CD4-positive, alpha-beta T cell treated with Interleukin-17A for 1 hour (primary cell): ENCODE measurements around the gene SLC6A13.
"Not testable (repeated sequence)": the region's sequence is repeated elsewhere in the genome, so short reads cannot be mapped to it uniquely, and the experiment has no call there.

ENCODE experiments used
- DNase-seq: peaks from one replicate; pipeline ENCODE4 v3.0.0-alpha.2; 2020

SLC6A13 gene

DNA sequence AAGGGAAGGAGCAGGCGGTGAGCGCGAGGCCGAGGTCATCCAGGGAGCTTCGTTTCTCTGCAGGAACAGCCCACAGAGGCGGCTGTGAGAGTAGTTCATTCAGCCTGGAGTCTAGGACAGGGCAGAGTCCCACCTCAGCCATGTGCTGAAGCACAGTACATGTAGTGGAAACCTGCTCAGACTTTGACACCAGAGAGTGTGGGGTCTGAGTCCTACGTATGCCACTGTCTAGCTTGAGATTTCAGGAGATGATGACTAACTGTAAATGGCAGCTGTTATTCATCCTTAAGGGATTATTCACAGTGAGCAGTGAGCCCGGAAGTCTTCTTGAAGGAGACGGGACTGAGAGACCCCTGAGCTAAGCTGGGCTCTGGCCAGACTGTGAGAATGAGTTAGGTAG is 938 bp upstream of the SLC6A13 start:
- DNase-seq, result no peak

DNA sequence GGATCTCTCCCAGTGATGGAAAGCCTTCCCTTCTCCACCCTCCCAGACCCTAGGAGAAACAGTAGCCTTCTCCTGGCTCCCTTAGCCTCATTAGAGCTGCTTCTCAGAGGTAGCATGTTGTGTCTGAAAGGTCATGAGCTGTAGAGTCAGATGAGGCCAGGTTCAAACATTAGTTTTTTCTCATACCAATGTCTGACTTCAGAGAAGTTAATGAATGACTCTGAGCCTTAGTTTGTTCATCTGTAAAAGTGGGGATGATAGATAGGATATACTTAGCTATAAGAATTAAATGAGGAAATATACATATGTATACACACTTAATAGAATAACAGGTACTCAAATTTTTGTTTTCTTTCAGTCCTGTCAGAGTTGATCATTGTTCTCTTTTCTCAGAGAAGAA is 523 bp downstream of the SLC6A13 start:
- no peak for DNase-seq

DNA sequence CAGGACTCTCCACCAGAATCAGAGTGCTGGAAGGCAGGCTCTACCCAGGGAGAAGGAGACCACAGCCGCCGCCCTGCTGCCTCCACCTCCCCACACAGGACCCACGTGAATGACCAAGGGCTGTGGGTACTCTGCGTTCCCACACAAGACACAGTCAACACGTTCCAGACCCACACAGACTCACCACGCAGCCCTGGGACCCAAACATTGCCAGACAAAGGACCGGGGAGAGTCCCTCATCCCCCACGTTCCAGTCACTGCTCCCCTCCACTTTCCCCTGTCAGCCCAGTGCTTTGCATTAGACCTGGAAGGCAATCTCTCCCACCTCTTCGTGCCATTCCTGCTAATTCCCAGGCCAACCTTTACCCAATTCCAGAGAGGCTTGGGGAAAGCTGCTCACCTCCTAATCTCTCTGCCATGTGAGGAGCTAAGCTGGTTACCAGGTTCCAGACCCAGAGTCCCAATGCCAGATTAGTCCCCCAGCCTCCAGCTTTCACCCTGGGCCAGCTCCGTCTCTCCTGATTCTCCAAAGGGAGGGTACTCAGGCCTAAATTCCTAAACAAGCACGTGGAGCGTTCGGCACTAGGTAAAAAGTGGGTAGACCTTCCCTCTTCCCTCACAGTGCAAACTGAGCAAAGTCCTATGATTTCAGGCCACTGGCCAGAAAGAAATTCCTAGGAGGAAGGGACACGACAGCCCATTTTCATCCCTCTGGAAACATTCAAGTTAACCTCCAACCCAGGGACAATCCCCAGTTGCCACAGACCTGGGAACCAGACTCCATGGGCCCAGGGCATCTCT is 4.9 kb downstream of the SLC6A13 start:
- DNase-seq, result no peak

GRCh38 chr12:256958-257357 is 5.7 kb downstream of the SLC6A13 start:
- no peak for DNase-seq

DNA sequence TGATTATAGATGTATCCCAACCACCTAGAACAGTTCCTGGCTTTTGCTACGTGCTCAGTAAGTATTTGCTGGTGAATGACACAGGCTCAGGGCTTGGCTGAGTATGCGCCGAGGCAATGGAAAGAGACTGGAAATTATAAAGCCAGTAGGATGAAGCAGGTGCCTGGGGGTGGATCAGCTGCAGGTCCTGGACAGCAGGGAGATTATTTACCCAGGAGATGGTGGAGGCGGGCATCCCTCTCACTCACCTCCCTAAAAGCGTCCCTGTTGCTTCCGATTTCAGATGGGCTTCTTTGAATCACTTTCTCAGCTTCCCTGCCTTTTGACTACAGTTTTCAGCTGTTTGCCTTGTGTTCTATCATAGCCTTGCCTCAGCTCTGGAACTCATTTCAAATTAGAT is 6.4 kb downstream of the SLC6A13 start:
- DNase-seq, result no peak

DNA sequence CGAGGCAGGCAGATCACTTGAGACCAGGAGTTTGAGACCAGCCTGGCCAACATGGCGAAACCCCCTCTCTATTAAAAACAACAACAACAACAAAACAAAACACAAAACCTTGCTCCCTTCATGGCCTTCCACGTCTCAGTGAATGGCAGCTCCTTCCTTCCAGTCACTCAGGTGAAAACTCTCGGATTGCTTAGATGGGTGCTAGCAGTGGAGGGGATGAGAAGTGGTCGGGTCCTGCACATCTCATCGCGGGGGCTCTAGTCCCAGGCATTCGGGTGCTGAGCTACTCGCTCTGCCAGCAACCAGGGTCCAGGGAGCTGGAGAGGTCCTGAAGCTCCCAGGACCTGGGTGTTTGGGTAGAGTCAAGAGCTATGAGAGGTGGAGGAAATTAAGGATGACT is 7.7 kb downstream of the SLC6A13 start:
- no peak for DNase-seq

DNA sequence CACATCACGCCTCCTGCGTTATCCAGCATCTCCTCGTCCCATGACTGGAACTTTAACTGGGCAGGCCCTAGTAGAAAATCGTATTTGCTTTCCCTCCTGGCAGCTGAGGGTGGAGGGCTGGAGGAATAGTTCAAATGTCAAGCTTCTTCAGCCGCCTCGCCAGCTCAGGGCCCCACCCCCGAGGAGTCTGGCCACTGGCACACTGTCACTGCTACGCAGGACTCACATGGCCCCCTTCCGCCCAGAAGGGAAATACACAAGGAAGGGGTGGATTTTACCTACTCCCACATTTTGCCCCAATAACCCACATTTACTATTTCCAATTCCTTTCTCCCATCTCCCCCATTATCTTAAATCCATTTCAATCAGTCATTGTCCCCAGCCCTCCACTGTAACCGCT is 8.6 kb downstream of the SLC6A13 start:
- DNase-seq, result no peak

- DNase-seq, result no peak
Measured at GRCh38 chr12:253116-253831, 9.4 kb downstream of the SLC6A13 start.

GRCh38 chr12:252636-253035 is 10.0 kb downstream of the SLC6A13 start:
- no peak for DNase-seq

- DNase-seq, result no peak
Measured at GRCh38 chr12:247271-247670, 15.4 kb downstream of the SLC6A13 start.

GRCh38 chr12:243381-243780 is 19.3 kb downstream of the SLC6A13 start:
- DNase-seq, result no peak

- DNase-seq, result no peak
Measured at GRCh38 chr12:242496-242895, 20.1 kb downstream of the SLC6A13 start.

DNA sequence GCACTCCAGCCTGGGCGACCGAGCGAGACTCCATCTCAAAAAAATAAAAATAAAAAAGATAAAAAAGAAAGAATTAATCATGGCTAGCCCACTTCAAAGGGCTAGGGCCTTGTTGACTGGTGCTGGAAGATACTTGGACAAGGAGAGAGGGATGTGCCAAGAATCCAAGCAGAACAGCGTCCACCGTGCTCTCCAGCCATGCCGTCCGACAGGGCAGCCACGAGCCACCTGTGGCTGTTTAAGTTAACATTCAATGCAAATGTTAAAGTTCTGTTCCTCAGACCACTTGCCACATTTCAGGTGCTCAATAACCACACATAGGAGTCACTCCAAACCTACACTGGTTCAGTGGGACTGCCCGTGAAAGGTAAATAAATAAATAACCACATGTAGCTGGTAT is 21.4 kb downstream of the SLC6A13 start:
- DNase-seq, result no peak

- DNase-seq, result no peak
Measured at GRCh38 chr12:240566-240965, 22.1 kb downstream of the SLC6A13 start.

DNA sequence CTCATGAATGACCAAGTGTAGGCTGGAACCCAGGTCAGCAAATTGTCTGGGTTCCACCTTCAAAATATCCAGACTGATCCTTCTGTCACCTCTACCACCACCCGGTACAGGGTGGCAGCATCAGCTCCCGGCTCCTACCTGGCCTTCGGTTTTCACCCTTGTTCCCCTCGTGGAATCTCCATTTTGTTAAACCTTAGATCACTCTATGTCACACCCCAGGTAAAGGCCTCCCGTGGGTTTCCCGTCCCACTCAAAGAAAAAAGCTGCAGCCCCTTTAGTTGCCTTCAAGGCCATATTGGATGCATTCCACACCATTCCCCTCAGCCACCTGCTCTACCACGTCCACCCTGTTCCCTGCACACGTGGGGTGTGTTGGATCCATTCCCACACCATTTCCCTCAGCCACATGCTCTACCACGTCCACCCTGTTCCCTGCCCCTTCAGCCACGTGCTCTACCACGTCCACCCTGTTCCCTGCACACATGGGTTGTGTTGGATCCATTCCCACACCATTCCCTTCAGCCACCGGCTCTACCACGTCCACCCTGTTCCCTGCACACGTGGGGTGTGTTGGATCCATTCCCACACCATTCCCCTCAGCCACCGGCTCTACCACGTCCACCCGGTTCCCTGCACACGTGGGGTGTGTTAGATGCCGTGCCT is 23.8 kb downstream of the SLC6A13 start:
- DNase-seq, result no peak

DNA sequence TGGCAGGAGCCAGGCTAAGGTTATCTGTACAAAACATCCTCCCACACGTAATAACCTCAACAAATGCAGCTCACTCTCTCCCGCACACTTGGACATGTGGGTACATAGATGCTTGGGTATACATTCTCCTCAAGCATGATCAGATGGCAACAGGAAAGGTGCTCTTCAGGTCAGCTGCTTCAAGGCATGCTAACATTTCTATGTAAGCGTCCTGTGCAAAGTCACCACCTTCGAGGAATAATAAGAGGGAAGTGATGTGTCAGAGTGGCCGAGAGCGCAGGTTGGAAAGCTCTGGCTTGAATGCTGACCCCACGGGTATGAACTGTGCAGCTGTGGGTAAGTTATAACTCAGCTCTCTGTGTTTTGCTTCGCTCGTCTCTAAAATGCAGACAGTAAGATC is 24.5 kb downstream of the SLC6A13 start:
- DNase-seq, result no peak

DNA sequence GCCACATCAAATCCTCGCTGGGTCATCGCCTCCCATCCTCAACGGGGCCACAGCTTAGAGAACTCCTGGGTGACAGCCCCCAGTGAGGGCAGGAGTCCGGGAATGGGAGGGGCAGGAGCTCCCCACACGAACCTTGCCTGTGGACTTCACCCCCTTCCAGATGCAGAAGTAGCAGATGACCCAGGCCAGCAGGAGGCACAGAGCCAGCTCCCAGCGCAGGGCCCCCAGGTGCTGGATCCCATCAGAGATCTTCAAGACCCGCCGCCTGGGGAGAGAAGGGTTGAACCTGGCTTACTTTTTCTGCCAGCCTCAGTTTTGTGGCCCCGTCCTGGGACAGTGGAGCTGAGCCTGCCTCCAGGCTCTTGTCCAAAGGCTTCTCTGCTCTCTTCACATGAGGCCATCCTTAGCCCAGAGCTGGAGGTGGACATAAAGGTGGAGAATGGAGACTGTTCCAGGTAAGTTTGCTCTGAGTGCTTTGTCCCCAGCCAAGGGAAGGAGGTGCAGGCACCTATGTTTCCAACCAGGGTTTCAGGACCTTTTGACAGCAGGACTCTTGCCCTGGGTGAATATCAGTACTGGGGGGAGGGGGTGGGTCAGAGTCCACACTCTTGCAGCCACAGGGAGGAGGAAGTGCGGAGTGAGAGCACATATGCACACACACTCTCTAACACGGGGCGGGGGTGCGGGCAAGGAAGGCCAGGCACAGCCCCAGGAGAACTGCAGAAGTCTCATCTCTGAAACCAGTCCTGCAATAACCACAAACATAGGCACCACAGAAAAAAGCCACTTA is 25.4 kb downstream of the SLC6A13 start:
- no peak for DNase-seq

- no peak for DNase-seq
Measured at GRCh38 chr12:236445-236844, 26.2 kb downstream of the SLC6A13 start.

GRCh38 chr12:235967-236366 is 26.7 kb downstream of the SLC6A13 start:
- not testable (repeated sequence) for DNase-seq

DNA sequence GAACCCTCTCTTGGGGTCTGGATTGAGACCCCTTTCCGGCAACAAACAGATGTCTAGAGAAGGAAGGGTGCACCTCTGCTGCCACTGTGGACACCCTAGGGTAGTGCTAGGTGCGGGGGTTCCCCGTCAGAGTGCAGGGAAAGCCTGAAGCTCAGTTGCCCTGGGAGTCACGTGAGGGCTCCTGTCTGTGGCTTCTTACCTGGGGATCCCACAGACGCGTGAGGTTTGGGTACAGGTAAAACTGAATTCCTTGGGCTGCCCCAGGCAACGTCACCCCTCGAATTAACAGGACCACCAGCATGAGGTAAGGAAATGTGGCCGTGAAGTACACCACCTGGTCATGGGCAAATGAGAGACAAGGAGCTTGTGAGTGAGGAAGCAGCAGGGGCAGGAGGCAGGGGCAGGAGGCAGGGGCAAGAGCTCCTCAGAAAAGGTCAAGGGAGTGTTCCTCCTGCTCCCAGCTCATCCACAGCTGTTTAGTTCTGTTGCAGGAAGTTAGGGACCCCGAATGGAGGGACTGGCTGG is 27.7 kb downstream of the SLC6A13 start:
- DNase-seq, result no peak

- no peak for DNase-seq
Measured at GRCh38 chr12:234019-234418, 28.6 kb downstream of the SLC6A13 start.

DNA sequence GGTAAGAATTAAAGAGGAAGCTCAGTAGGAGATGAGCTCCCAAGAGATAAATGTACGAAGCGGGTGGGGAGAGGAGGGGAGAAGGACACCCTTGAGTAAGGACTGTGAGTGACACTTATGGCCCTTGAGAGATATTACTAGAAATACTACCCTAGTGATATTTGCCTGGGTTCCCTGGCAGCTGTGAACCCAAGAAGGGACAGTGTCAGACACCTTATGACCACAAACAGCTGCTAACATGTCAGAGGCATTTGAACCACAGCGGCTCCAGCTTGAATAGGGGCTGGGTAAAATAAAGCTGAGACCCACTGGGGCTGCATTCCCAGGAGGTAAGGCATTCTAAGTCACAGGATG is 29.0 kb downstream of the SLC6A13 start:
- DNase-seq, result no peak
